HEK293 (cell line): ENCODE results near the gene DYNLRB1.

Experiments
- CTCF ChIA-PET: fragments of 350-600 bp; formaldehyde crosslinking; extraction: SDS; loops from one replicate; lab custom pipeline; 2021; ENCODE audit warnings: antibody characterized with exemption; lab: Yijun Ruan, JAX
- POLR2A ChIA-PET: fragments of 300-600 bp; formaldehyde crosslinking; extraction: SDS; loops from one replicate; lab custom pipeline; 2020; ENCODE audit warnings: antibody characterized with exemption, inconsistent platforms; lab: Yijun Ruan, JAX
- H3K27ac ChIP-seq: fragments of 200-500 bp; sonication (Bioruptor generic); 2 replicates; pipeline ENCODE4 v1.5.1; 2014; ENCODE audit warnings: low read depth, low read length, control low read depth, inconsistent platforms; ENCODE audit errors: extremely low read depth
- H3K36me3 ChIP-seq, 2 experiments: fragments of 200-500 bp in 1 of 2; sonication (Bioruptor generic) in 1 of 2; 1 replicate in 1 of 2; 2 replicates in 1 of 2; pipeline ENCODE4 v1.5.1; 2014 to 2017; ENCODE audit warnings: inconsistent platforms in 2 of 2, low read length in 2 of 2; ENCODE audit not compliant: control insufficient read depth in 2 of 2, insufficient read depth in 1 of 2
- H3K4me1 ChIP-seq: fragments of 200-500 bp; sonication (Bioruptor generic); 2 replicates; pipeline ENCODE4 v1.5.1; 2014; ENCODE audit warnings: mild to moderate bottlenecking, low read length, inconsistent platforms; ENCODE audit not compliant: control insufficient read depth, insufficient read depth
- H3K4me3 ChIP-seq: 2 replicates; pipeline ENCODE4 v1.5.1; 2011; ENCODE audit warnings: low read depth, mild to moderate bottlenecking, control low read depth, low read length, moderate library complexity
- H3K9me3 ChIP-seq: fragments of 200-500 bp; sonication (Bioruptor generic); 2 replicates; pipeline ENCODE4 v1.5.1; 2014; ENCODE audit warnings: low read depth, low read length, inconsistent platforms; ENCODE audit not compliant: control insufficient read depth, insufficient read depth
- EGR2 ChIP-seq: fragments of 450-650 bp; formaldehyde crosslinking; IDR thresholded peaks from 2 replicates; pipeline ENCODE4 v1.5.1; 2016; ENCODE audit warnings: low read depth, missing biosample characterization, missing genetic modification characterization
- HOXC10 ChIP-seq: sonication (generic); formaldehyde crosslinking; IDR thresholded peaks from 2 replicates; pipeline ENCODE4 v1.8.1; 2023; ENCODE audit warnings: mild to moderate bottlenecking, missing genetic modification reagents
- PRDM2 ChIP-seq: fragments of 450-650 bp; formaldehyde crosslinking; IDR thresholded peaks from 2 replicates; pipeline ENCODE4 v1.5.1; 2016; ENCODE audit warnings: missing biosample characterization, missing genetic modification characterization, borderline replicate concordance
- ZBTB1 ChIP-seq: fragments of 450-650 bp; formaldehyde crosslinking; IDR thresholded peaks from 2 replicates; pipeline ENCODE4 v1.5.1; 2016; ENCODE audit warnings: missing biosample characterization, missing genetic modification characterization
- ZNF138 ChIP-seq: fragments of 450-650 bp; formaldehyde crosslinking; IDR thresholded peaks from 2 replicates; pipeline ENCODE4 v1.5.1; 2016; ENCODE audit warnings: missing biosample characterization, missing genetic modification characterization, borderline replicate concordance
- ZNF184 ChIP-seq: fragments of 450-650 bp; IDR thresholded peaks from 2 replicates; pipeline ENCODE4 v1.5.1; 2018; ENCODE audit warnings: missing biosample characterization, mild to moderate bottlenecking, missing genetic modification characterization
- ZNF37A ChIP-seq: fragments of 450-650 bp; IDR thresholded peaks from 2 replicates; pipeline ENCODE4 v1.5.1; 2018; ENCODE audit warnings: missing biosample characterization, missing genetic modification characterization
- ZNF426 ChIP-seq: fragments of 450-650 bp; formaldehyde crosslinking; IDR thresholded peaks from 2 replicates; pipeline ENCODE4 v1.5.1; 2017; ENCODE audit warnings: missing biosample characterization, missing genetic modification characterization, mild to moderate bottlenecking, inconsistent platforms, moderate library complexity
- ZNF544 ChIP-seq: fragments of 450-650 bp; formaldehyde crosslinking; IDR thresholded peaks from 2 replicates; pipeline ENCODE4 v1.5.0; 2017; ENCODE audit warnings: missing biosample characterization, missing genetic modification characterization
- ZNF561 ChIP-seq: fragments of 450-650 bp; IDR thresholded peaks from 2 replicates; pipeline ENCODE4 v1.5.1; 2018; ENCODE audit warnings: missing biosample characterization, missing genetic modification characterization, borderline replicate concordance
- ZNF843 ChIP-seq: fragments of 450-650 bp; formaldehyde crosslinking; IDR thresholded peaks from 2 replicates; pipeline ENCODE4 v1.5.1; 2016; ENCODE audit warnings: missing biosample characterization, missing genetic modification characterization
- ZSCAN30 ChIP-seq: fragments of 450-650 bp; IDR thresholded peaks from 2 replicates; pipeline ENCODE4 v1.5.1; 2018; ENCODE audit warnings: missing biosample characterization, mild to moderate bottlenecking, missing genetic modification characterization, moderate library complexity
- TF ChIP-seq, protein P1 (sequence below): fragments of 450-650 bp; formaldehyde crosslinking; IDR thresholded peaks from 2 replicates; pipeline ENCODE4 v1.5.1; 2016; ENCODE audit warnings: missing biosample characterization, missing genetic modification characterization
- TF ChIP-seq, protein P2 (sequence below): fragments of 450-650 bp; formaldehyde crosslinking; IDR thresholded peaks from 2 replicates; pipeline ENCODE4 v1.5.1; 2016; ENCODE audit warnings: missing biosample characterization, missing genetic modification characterization
- TF ChIP-seq, protein P3 (sequence below): fragments of 450-650 bp; formaldehyde crosslinking; IDR thresholded peaks from 2 replicates; pipeline ENCODE4; 2016; ENCODE audit warnings: missing biosample characterization, missing genetic modification characterization
- TF ChIP-seq, protein P4 (sequence below): fragments of 450-650 bp; formaldehyde crosslinking; conservative IDR thresholded peaks from 2 replicates; pipeline ENCODE4 v1.5.1; 2016; ENCODE audit warnings: low read depth, missing biosample characterization, missing genetic modification characterization

The DYNLRB1 gene

GRCh38 chr20:34512266-34512954 lies 3.8 kb upstream of the DYNLRB1 start (continued):
- TF ChIP-seq PRDM2 = no peak
- no peak for TF ChIP-seq ZNF37A (tag by site-specific recombination)
- no peak for TF ChIP-seq ZNF138 (tag by site-specific recombination)
- TF ChIP-seq EGR2 = no peak
- no peak for TF ChIP-seq ZBTB1 (tag by site-specific recombination)
- TF ChIP-seq ZNF561 = no peak

DNA sequence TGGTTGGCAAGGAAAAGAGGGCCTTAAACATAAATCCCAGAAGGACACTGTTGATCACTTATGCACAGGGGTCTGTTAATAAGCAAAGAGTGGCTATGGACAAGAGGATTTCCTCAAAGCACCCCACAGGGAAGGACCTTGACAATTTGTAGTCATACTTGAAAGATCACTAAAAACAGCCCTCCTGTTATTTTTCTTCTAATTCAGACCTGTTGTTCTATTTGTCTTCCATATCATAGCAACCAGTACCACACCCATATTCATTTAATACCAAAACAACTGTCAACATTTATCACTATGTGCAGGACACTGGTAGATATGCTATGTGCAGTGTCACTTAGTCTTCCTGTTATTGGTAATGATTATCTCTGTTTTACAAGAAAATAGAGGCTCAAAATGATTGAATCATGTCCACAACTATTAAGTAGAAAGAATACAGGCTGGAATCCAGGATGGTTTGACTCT lies 3.2 kb upstream of the DYNLRB1 start:
- Histone ChIP-seq H3K4me3 (no peak overlapping the region), H3K4me1 (no peaks in the 10 kb centered on the region), H3K36me3 (peaks cover 4 to 31% of the 10 kb centered on the region in 2 experiments; a peak in 1 of 3 replicates), H3K27ac (no peak overlapping the region), H3K9me3 (no peaks in the 10 kb centered on the region)
- no peak for TF ChIP-seq HOXC10 (CRISPR knock-in tag)
- TF ChIP-seq, protein P1, sequence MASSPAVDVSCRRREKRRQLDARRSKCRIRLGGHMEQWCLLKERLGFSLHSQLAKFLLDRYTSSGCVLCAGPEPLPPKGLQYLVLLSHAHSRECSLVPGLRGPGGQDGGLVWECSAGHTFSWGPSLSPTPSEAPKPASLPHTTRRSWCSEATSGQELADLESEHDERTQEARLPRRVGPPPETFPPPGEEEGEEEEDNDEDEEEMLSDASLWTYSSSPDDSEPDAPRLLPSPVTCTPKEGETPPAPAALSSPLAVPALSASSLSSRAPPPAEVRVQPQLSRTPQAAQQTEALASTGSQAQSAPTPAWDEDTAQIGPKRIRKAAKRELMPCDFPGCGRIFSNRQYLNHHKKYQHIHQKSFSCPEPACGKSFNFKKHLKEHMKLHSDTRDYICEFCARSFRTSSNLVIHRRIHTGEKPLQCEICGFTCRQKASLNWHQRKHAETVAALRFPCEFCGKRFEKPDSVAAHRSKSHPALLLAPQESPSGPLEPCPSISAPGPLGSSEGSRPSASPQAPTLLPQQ (tag by site-specific recombination) = no peak
- TF ChIP-seq ZNF843 (tag by site-specific recombination) = no peak
- TF ChIP-seq ZNF184 (tag by site-specific recombination) = no peak
- TF ChIP-seq ZSCAN30 (tag by site-specific recombination) = no peak
- TF ChIP-seq, protein P2, sequence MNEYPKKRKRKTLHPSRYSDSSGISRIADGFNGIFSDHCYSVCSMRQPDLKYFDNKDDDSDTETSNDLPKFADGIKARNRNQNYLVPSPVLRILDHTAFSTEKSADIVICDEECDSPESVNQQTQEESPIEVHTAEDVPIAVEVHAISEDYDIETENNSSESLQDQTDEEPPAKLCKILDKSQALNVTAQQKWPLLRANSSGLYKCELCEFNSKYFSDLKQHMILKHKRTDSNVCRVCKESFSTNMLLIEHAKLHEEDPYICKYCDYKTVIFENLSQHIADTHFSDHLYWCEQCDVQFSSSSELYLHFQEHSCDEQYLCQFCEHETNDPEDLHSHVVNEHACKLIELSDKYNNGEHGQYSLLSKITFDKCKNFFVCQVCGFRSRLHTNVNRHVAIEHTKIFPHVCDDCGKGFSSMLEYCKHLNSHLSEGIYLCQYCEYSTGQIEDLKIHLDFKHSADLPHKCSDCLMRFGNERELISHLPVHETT (tag by site-specific recombination) = no peak
- TF ChIP-seq, protein P3, sequence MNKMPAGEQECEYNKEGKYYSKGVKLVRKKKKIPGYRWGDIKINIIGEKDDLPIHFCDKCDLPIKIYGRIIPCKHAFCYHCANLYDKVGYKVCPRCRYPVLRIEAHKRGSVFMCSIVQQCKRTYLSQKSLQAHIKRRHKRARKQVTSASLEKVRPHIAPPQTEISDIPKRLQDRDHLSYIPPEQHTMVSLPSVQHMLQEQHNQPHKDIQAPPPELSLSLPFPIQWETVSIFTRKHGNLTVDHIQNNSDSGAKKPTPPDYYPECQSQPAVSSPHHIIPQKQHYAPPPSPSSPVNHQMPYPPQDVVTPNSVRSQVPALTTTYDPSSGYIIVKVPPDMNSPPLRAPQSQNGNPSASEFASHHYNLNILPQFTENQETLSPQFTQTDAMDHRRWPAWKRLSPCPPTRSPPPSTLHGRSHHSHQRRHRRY = no peak
- no peak for TF ChIP-seq ZNF426 (tag by site-specific recombination)
- TF ChIP-seq, protein P4, sequence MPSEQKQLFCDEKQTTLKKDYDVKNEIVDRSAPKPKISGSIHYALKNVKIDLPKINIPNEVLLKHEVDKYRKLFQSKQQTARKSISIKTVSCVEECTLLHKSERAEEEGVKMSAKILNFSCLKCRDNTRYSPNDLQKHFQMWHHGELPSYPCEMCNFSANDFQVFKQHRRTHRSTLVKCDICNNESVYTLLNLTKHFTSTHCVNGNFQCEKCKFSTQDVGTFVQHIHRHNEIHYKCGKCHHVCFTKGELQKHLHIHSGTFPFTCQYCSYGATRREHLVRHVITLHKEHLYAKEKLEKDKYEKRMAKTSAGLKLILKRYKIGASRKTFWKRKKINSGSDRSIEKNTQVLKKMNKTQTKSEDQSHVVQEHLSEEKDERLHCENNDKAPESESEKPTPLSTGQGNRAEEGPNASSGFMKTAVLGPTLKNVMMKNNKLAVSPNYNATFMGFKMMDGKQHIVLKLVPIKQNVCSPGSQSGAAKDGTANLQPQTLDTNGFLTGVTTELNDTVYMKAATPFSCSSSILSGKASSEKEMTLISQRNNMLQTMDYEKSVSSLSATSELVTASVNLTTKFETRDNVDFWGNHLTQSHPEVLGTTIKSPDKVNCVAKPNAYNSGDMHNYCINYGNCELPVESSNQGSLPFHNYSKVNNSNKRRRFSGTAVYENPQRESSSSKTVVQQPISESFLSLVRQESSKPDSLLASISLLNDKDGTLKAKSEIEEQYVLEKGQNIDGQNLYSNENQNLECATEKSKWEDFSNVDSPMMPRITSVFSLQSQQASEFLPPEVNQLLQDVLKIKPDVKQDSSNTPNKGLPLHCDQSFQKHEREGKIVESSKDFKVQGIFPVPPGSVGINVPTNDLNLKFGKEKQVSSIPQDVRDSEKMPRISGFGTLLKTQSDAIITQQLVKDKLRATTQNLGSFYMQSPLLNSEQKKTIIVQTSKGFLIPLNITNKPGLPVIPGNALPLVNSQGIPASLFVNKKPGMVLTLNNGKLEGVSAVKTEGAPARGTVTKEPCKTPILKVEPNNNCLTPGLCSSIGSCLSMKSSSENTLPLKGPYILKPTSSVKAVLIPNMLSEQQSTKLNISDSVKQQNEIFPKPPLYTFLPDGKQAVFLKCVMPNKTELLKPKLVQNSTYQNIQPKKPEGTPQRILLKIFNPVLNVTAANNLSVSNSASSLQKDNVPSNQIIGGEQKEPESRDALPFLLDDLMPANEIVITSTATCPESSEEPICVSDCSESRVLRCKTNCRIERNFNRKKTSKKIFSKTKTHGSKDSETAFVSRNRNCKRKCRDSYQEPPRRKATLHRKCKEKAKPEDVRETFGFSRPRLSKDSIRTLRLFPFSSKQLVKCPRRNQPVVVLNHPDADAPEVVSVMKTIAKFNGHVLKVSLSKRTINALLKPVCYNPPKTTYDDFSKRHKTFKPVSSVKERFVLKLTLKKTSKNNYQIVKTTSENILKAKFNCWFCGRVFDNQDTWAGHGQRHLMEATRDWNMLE (tag by site-specific recombination) = no peak
- no peak for TF ChIP-seq ZNF544 (tag by site-specific recombination)
- POLR2A ChIA-PET = no interaction called here
- CTCF ChIA-PET = interaction anchor here (0.6 to 6.5 kb wide), 3 partner anchors 10 to 200 kb away, joined by 4 to 57 read pairs (median 6); no protein-coding TSS in a partner anchor
